H1 (cell line): Measurements from ENCODE around the gene TUBGCP3. TPM values are rescaled to one million over a fixed set of nuclear protein-coding genes. Genes with fewer than 3 reads are reported as not detected.

Experiments
- CTCF ChIA-PET: fragments of 300-600 bp; sonication (Branson Sonifier 250); formaldehyde crosslinking; loops from one replicate; lab custom pipeline; 2021; ENCODE audit not compliant: partially characterized antibody; lab: Charles Lee
- POLR2A ChIA-PET: fragments of 300-600 bp; sonication (Branson Sonifier 250); formaldehyde crosslinking; loops from one replicate; lab custom pipeline; 2021; ENCODE audit warnings: inconsistent platforms; ENCODE audit not compliant: partially characterized antibody; lab: Charles Lee
- DNase-seq, 2 experiments: peaks; one replicate each; pipeline versions ENCODE4 v3.0.0 to v3.0.0-alpha.2; 2010 to 2022; ENCODE audit warnings: low spot score in 2 of 2, low read depth in 1 of 2, mixed read lengths in 1 of 2
- FAIRE-seq: peaks from 2 replicates; lab custom pipeline; 2011; peaks lifted over from hg19 to GRCh38; lab: Jason Lieb, UNC
- H2AFZ ChIP-seq: 2 replicates; pipeline ENCODE4 v1.8.1; 2012; ENCODE audit warnings: low read length, inconsistent platforms
- H2AK5ac ChIP-seq: 2 replicates; pipeline ENCODE4 v1.6.1; 2013; ENCODE audit warnings: low read depth, low read length
- H2BK120ac ChIP-seq: replicated peaks from 2 replicates; pipeline ENCODE3; 2013; ENCODE audit warnings: low read depth, low read length, inconsistent platforms
- H2BK12ac ChIP-seq: 2 replicates; pipeline ENCODE4 v1.6.1; 2013; ENCODE audit warnings: low read depth, low read length
- H2BK15ac ChIP-seq: 2 replicates; pipeline ENCODE4 v1.6.1; 2013; ENCODE audit warnings: low read length
- H2BK20ac ChIP-seq: 2 replicates; pipeline ENCODE4 v1.6.1; 2013; ENCODE audit warnings: low read length
- H2BK5ac ChIP-seq: 2 replicates; pipeline ENCODE4 v1.6.1; 2013; ENCODE audit warnings: low read depth, low read length
- H3K14ac ChIP-seq: 2 replicates; pipeline ENCODE4 v1.6.1; 2013; ENCODE audit warnings: inconsistent platforms; ENCODE audit not compliant: insufficient read length
- H3K18ac ChIP-seq: 2 replicates; pipeline ENCODE4 v1.6.1; 2013; ENCODE audit warnings: low read length; ENCODE audit errors: extremely low read depth
- H3K23ac ChIP-seq: 2 replicates; pipeline ENCODE4 v1.6.1; 2013; ENCODE audit warnings: inconsistent platforms; ENCODE audit not compliant: insufficient read length
- H3K23me2 ChIP-seq: 2 replicates; pipeline ENCODE4 v1.6.1; 2013; ENCODE audit warnings: low read depth, low read length
- H3K27ac ChIP-seq: 2 replicates; pipeline ENCODE4 v1.6.1; 2011; ENCODE audit warnings: low read depth, low read length, inconsistent platforms
- H3K27me3 ChIP-seq, 4 experiments: replicated peaks in 1 of 4; 1 replicate in 1 of 4; 2 replicates in 3 of 4; pipeline versions ENCODE4 v1.6.1 to v1.8.1; 2011 to 2013; ENCODE audit warnings: low read length in 3 of 4, mild to moderate bottlenecking in 3 of 4, inconsistent platforms in 2 of 4, mixed read lengths in 2 of 4, moderate library complexity in 1 of 4; ENCODE audit not compliant: control insufficient read depth in 3 of 4, insufficient read depth in 3 of 4; ENCODE audit errors: extremely low read depth in 1 of 4
- H3K36me3 ChIP-seq, 4 experiments: 2 replicates each; pipeline versions ENCODE4 v1.6.1 to v1.8.1; 2011 to 2013; ENCODE audit warnings: mild to moderate bottlenecking in 4 of 4, low read length in 3 of 4, moderate library complexity in 2 of 4, control low read depth in 1 of 4, inconsistent platforms in 1 of 4; ENCODE audit not compliant: insufficient read depth in 4 of 4, control insufficient read depth in 2 of 4
- H3K4ac ChIP-seq: replicated peaks from 2 replicates; pipeline ENCODE3; 2013; ENCODE audit warnings: low read length, low read depth, mixed read lengths, inconsistent platforms; ENCODE audit not compliant: insufficient read length
- H3K4me1 ChIP-seq, 4 experiments: replicated peaks in 1 of 4; 1 replicate in 1 of 4; 2 replicates in 3 of 4; pipeline versions ENCODE4 v1.6.1 to v1.8.1; 2011 to 2013; ENCODE audit warnings: low read length in 3 of 4, inconsistent platforms in 2 of 4, mixed read lengths in 1 of 4; ENCODE audit not compliant: insufficient read depth in 4 of 4, control insufficient read depth in 3 of 4
- H3K4me2 ChIP-seq, 2 experiments: 2 replicates each; pipeline versions ENCODE4 v1.6.1 to v1.8.1; 2011 to 2013; ENCODE audit warnings: low read depth in 2 of 2, low read length in 2 of 2, control low read depth in 1 of 2, inconsistent platforms in 1 of 2, mild to moderate bottlenecking in 1 of 2; ENCODE audit not compliant: insufficient read depth in 1 of 2
- H3K4me3 ChIP-seq, 4 experiments: fragments of 200-600, 300-600 bp in 1 of 4; sonication (generic), shearing (Covaris generic), sonication (Bioruptor Twin) in 1 of 4; 2 replicates each; pipeline versions ENCODE4 v1.5.1 to v1.8.1; 2011 to 2016; ENCODE audit warnings: low read length in 4 of 4, low read depth in 3 of 4, control low read depth in 2 of 4, inconsistent platforms in 2 of 4, mild to moderate bottlenecking in 2 of 4, mixed read lengths in 1 of 4, moderate library complexity in 1 of 4; ENCODE audit not compliant: insufficient read depth in 2 of 4; ENCODE audit errors: extremely low read depth in 1 of 4
- H3K56ac ChIP-seq: replicated peaks from 2 replicates; pipeline ENCODE3; 2013; ENCODE audit warnings: low read depth, mild to moderate bottlenecking, mixed read lengths, low read length, inconsistent platforms; ENCODE audit not compliant: insufficient read length
- H3K79me1 ChIP-seq: 2 replicates; pipeline ENCODE4 v1.6.1; 2013; ENCODE audit warnings: low read depth, low read length, control low read depth
- H3K79me2 ChIP-seq, 2 experiments: 2 replicates each; pipeline versions ENCODE4 v1.6.1 to v1.8.1; 2012 to 2013; ENCODE audit warnings: low read length in 2 of 2, mild to moderate bottlenecking in 2 of 2, inconsistent platforms in 1 of 2; ENCODE audit not compliant: insufficient read depth in 2 of 2, control insufficient read depth in 1 of 2
- H3K9ac ChIP-seq, 4 experiments: replicated peaks in 1 of 4; 1 replicate in 1 of 4; 2 replicates in 3 of 4; pipeline versions ENCODE4 v1.6.1 to v1.8.1; 2011 to 2013; ENCODE audit warnings: low read depth in 3 of 4, low read length in 3 of 4, control low read depth in 2 of 4, mild to moderate bottlenecking in 2 of 4, moderate library complexity in 2 of 4, inconsistent platforms in 1 of 4; ENCODE audit errors: extremely low read depth in 1 of 4
- H3K9me3 ChIP-seq, 2 experiments: 2 replicates each; pipeline versions ENCODE4 v1.6.1 to v1.8.1; 2012 to 2013; ENCODE audit warnings: mild to moderate bottlenecking in 2 of 2, moderate library complexity in 2 of 2, control low read depth in 1 of 2, inconsistent platforms in 1 of 2, low read depth in 1 of 2, low read length in 1 of 2, mixed read lengths in 1 of 2; ENCODE audit not compliant: insufficient read depth in 2 of 2
- H4K20me1 ChIP-seq, 2 experiments: replicated peaks in 1 of 2; 2 replicates each; pipeline versions ENCODE3 to v1.8.1; 2011 to 2013; ENCODE audit warnings: inconsistent platforms in 2 of 2, low read length in 2 of 2, mild to moderate bottlenecking in 1 of 2; ENCODE audit not compliant: insufficient read depth in 2 of 2, control insufficient read depth in 1 of 2
- H4K5ac ChIP-seq: 2 replicates; pipeline ENCODE4 v1.6.1; 2013; ENCODE audit warnings: low read length, low read depth, mixed read lengths, inconsistent platforms; ENCODE audit not compliant: insufficient read length
- H4K8ac ChIP-seq: 2 replicates; pipeline ENCODE4 v1.8.0; 2013; ENCODE audit warnings: mild to moderate bottlenecking, moderate library complexity, low read length, inconsistent platforms; ENCODE audit not compliant: insufficient read depth; ENCODE audit errors: extremely low read depth
- H4K91ac ChIP-seq: replicated peaks from 2 replicates; pipeline ENCODE3; 2013; ENCODE audit warnings: low read length, mixed read lengths, inconsistent platforms; ENCODE audit not compliant: insufficient read length
- CEBPB ChIP-seq: IDR thresholded peaks from 2 replicates; pipeline ENCODE4 v1.6.1; 2012; ENCODE audit warnings: low read depth, low read length
- CTBP2 ChIP-seq: IDR thresholded peaks from 2 replicates; pipeline ENCODE4 v1.7.0; 2011; ENCODE audit warnings: borderline replicate concordance, mild to moderate bottlenecking, moderate library complexity, mixed read lengths, low read length; ENCODE audit not compliant: insufficient read depth, insufficient read length
- EZH2 ChIP-seq: fragments of 200-600 bp; sonication (generic); IDR thresholded peaks from 2 replicates; pipeline ENCODE4 v1.7.1; 2012; ENCODE audit warnings: low read depth, mild to moderate bottlenecking, moderate library complexity, low read length, inconsistent platforms; ENCODE audit not compliant: severe bottlenecking
- GABPA ChIP-seq: IDR thresholded peaks from 2 replicates; pipeline ENCODE4 v1.6.1; 2011; ENCODE audit warnings: mild to moderate bottlenecking, low read length, moderate library complexity, borderline replicate concordance; ENCODE audit not compliant: insufficient read depth
- NRF1 ChIP-seq: IDR thresholded peaks from 2 replicates; pipeline ENCODE4 v1.6.1; 2011; ENCODE audit warnings: mild to moderate bottlenecking, low read depth, low read length, improper control_type of control experiment
- SIRT6 ChIP-seq: IDR thresholded peaks from one replicate; pipeline ENCODE4 v1.7.1; 2012; ENCODE audit warnings: low read length, inconsistent platforms
- TAF7 ChIP-seq: optimal IDR thresholded peaks from 2 replicates; pipeline ENCODE3; 2011; ENCODE audit warnings: low read depth, mild to moderate bottlenecking, inconsistent platforms, low read length, moderate library complexity, borderline replicate concordance
- YY1 ChIP-seq: IDR thresholded peaks from 2 replicates; pipeline ENCODE4 v1.6.1; 2011; ENCODE audit warnings: low read depth, mild to moderate bottlenecking, low read length
- WGBS, 2 experiments: shearing (Covaris generic) in 1 of 2; methylation state at CpG; one replicate each; pipeline versions ENCODE4 v1.1.6 to v1.1.7; 2013 to 2015; ENCODE audit warnings: low lambda C conversion rate in 2 of 2, mixed read lengths in 2 of 2, inconsistent platforms in 1 of 2, low coverage in 1 of 2, missing lambda C conversion rate in 1 of 2; ENCODE audit not compliant: insufficient replicate concordance in 2 of 2, insufficient coverage in 1 of 2, insufficient read length in 1 of 2; ENCODE audit errors: extremely low coverage in 1 of 2, missing lambda C conversion rate in 1 of 2; 5-methylcytosine and 5-hydroxymethylcytosine counted together
- polyA plus RNA-seq, 7 experiments: library from polyadenylated mRNA; depleted of rRNA in 3 of 7; stranded (reverse) in 5 of 7; unstranded in 2 of 7; fragments of >200 nt in 5 of 7; fragments of 200-250 nt in 2 of 7; gene quantifications; 1 replicate in 5 of 7; 2 replicates in 1 of 7; 4 replicates in 1 of 7; pipeline versions ENCODE4 v1.2.1 to v1.2.3, GENCODE V29; 2011 to 2013; ENCODE audit warnings: missing spikeins in 2 of 7, mixed read lengths in 2 of 7
- total RNA-seq: library from RNA; stranded (reverse); fragmentation: NEBNext Ultra II Directional; extraction: Animal tissue kit (Norgen Biotek cat#: 25700); gene quantifications from 2 replicates; pipeline ENCODE4 v1.2.1, GENCODE V29; 2021

The TUBGCP3 gene
- total and polyA plus RNA-seq, 2 of the 8 experiments (the other 6 are each of a cell fraction or from before 2014, with no cell fraction given), result 27.0 to 31.7 TPM

- no peak overlapping the region for H2AK5ac ChIP-seq
- no peak overlapping the region for H2BK15ac ChIP-seq
- no peak overlapping the region for H2AFZ ChIP-seq
- no peak overlapping the region for H3K56ac ChIP-seq
- no peak overlapping the region for H3K27ac ChIP-seq
- TF ChIP-seq CEBPB, result no peak
- TF ChIP-seq GABPA, result no peak
- no peak for TF ChIP-seq SIRT6
- no peak for TF ChIP-seq NRF1
- no peak for TF ChIP-seq CTBP2
- TF ChIP-seq TAF7, result no peak
- TF ChIP-seq EZH2, result no peak
- no peak for TF ChIP-seq YY1
- TF ChIP-seq, all 59 proteins: peak for 0
- Histone ChIP-seq H3K23me2 (no peaks in the 10 kb centered on the region), H4K20me1 (no peaks in the 10 kb centered on the region), H3K79me1 (no peaks in the 10 kb centered on the region), H2BK12ac (no peak overlapping the region), H3K23ac (no peak overlapping the region), H3K4ac (no peak overlapping the region), H2BK20ac (no peak overlapping the region), H2BK120ac (no peak overlapping the region), H4K5ac (no peak overlapping the region), H3K9ac (no peak overlapping the region), H3K79me2 (no peaks in the 10 kb centered on the region), H3K4me2 (no peak overlapping the region), H3K18ac (no peak overlapping the region; the same call in 1 of the 2 replicates), H4K8ac (peak overlapping the region; percentile 71; the same call in 1 of the 2 replicates), H3K9me3 (no peaks in the 10 kb centered on the region), H3K4me1 (no peaks in the 10 kb centered on the region), H3K4me3 (no peak overlapping the region), H3K14ac (no peak overlapping the region), H4K91ac (no peak overlapping the region), H2BK5ac (no peak overlapping the region), H3K36me3 (no peaks in the 10 kb centered on the region), H3K27me3 (no peaks in the 10 kb centered on the region)
- ChIA-PET CTCF (interaction anchor here (0.7 to 2.4 kb wide), 5 partner anchors 10 to 979 kb away, joined by 3 to 14 read pairs (median 4); no protein-coding TSS in a partner anchor), POLR2A (no interaction called here)
- 89% methylated on average over 18 of the region's 30 CpGs; no CpG with 5 or more reads in 1 of the 2 experiments for WGBS, 2 experiments
- FAIRE-seq (no peak), DNase-seq (peak in 1 of 2 experiments; percentile 35)
Observed at GRCh38 chr13:112453874-112454647, 133.9 kb downstream of the TUBGCP3 start.
